ENCODE results near the gene RRM2.

DNA sequence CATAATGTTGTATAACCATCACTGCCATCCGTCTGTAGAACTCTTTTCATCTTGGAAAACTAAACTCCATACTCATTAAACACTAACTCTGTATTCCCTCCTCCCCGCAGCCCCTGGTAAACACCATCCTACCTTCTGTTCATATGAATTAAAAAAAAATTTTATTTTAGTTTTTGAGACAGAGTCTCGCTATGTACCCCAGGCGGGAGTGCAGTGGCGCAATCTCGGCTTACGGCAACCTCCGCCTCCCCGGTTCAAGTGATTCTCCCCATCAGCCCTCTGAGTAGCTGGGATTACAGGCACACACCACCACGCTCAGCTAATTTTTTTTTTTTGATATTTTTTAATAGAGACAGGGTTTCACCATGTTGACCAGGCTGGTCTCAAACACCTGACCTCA is 52.9 kb downstream of the RRM2 start:
- TF ChIP-seq, protein P1, sequence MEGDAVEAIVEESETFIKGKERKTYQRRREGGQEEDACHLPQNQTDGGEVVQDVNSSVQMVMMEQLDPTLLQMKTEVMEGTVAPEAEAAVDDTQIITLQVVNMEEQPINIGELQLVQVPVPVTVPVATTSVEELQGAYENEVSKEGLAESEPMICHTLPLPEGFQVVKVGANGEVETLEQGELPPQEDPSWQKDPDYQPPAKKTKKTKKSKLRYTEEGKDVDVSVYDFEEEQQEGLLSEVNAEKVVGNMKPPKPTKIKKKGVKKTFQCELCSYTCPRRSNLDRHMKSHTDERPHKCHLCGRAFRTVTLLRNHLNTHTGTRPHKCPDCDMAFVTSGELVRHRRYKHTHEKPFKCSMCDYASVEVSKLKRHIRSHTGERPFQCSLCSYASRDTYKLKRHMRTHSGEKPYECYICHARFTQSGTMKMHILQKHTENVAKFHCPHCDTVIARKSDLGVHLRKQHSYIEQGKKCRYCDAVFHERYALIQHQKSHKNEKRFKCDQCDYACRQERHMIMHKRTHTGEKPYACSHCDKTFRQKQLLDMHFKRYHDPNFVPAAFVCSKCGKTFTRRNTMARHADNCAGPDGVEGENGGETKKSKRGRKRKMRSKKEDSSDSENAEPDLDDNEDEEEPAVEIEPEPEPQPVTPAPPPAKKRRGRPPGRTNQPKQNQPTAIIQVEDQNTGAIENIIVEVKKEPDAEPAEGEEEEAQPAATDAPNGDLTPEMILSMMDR (conservative IDR thresholded peaks at IDR 0.05): no peak
- TF ChIP-seq ZFX (IDR thresholded peaks at IDR 0.05): no peak

Measured in C4-2B (cell line).